ENCODE results near the gene RPL35A.
A peak's percentile ranks its signal among the peaks of the same experiment; 100 is the strongest.
"Not testable (repeated sequence)": the region's sequence is repeated elsewhere in the genome, so short reads cannot be mapped to it uniquely, and the experiment has no call there.

RPL35A gene

DNA sequence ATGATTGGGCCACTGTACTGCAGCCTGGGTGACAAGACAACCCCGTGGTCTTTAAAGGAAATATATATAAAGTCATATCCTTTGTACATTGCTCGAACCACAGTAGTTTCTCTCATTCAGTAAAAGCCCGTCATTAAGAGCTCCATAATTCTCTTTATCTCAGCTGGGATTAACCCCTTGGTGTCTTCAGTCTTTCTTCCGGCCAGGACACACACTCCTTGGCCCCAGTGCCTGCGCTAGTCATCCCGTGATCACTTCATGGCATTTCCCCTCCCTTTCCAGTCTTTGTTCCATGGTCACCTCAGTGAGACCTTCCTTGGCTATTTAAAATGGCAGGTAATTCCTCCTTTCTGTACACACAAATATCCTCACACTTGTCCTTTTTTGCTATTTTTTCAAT lies 3.3 kb downstream of the RPL35A start:
- DNase-seq: no peak

DNA sequence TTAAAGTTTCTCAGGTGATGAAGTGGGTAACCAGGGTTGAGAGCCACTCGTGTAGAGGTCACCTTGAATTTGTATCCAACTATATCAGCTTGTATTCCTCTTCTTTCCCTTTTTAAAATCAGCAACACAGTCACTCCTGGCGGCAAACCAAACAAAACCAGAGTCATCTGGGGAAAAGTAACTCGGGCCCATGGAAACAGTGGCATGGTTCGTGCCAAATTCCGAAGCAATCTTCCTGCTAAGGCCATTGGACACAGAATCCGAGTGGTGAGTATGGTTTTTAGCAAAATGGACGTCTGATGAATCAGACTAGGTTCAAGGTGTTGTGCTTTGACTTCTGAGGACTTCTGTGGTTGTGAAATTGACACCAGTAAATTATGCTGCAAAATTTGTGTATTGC lies 3.9 kb downstream of the RPL35A start:
- no peak for DNase-seq

DNA sequence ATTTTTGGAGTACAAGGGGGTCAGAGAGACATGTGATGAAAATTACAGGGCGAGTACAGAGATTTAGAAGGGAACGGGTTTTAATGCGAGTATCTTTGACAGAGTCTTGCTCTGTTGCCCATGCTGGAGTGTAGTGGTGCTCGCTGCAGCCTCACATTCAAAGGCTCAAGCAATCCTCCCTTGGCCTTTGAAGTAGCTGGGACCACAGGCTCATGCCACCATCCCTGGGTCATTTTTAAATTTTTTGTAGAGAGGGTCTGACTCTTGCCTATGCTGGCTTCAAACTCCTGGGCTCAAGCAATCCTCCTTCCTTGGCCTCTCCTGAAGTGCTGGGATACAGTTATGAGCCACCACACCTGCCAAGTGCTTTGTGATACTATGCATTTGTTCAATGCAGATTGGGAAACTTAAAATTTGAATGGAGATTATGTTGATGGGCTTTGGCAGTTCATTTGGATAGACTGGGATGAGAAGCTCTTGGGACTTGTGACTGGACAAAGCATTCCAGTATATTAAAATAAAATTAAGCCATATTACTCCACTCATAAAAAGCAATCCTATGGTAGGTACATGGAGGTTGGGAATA lies 6.0 kb downstream of the RPL35A start:
- DNase-seq: no peak

DNA sequence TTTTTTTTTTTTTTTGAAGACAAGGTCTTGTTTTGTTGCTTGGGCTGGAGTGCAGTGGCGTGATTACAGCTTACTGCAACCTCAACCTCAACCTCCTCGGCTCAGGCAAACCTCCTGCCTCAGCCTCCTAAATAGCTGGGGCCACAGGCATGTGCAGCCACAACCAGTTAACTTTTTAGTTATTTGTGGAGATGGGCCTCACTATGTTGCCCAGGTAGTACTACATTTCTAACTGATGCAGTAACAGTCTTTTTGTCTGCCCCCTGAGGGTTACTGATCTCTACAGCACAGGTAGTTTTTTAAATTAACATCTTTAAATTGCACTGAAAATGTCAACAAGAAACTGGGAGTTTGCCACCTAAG lies 6.6 kb downstream of the RPL35A start:
- DNase-seq: no peak

DNA sequence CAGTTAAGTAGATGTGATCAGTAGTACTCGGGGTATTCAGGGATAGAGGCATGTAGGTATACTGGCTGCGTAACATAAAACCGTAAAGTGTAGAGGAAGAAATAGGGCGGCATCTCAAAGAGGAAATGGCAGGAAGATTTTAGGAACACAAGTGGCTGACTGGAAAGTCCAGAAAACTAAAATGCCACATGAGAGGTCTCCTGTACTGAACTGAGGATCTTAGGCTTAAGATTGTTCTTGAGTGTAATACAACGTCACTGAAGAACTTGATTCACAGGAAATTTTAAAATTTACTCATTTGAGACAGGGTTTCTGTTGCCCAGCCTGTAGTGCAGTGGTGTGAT lies 7.8 kb downstream of the RPL35A start:
- DNase-seq: no peak

DNA sequence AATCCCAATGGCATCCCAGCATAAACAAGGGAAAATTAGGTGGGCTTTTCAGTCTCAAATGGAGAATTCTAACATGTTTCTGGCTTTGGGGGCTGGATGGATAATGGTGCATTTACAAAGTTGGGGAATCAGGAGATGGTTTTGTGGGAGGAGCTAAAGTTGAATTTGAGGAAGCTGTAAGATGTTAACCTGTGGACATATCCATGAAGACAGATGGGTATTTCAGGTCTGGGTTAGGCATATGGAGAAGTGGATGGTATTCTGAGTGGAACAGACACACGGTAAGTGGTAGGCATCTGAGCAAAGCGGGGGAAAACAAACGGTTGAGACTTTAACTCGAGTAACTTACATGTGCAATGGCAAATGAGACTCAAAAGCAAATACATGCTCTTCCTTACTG lies 8.4 kb downstream of the RPL35A start:
- DNase-seq: no peak

- DNase-seq: peak; percentile 23
Observed at GRCh38 chr3:197958848-197959247, 8.9 kb downstream of the RPL35A start.

- DNase-seq: no peak
Observed at GRCh38 chr3:197959500-197959890, 9.5 kb downstream of the RPL35A start.

DNA sequence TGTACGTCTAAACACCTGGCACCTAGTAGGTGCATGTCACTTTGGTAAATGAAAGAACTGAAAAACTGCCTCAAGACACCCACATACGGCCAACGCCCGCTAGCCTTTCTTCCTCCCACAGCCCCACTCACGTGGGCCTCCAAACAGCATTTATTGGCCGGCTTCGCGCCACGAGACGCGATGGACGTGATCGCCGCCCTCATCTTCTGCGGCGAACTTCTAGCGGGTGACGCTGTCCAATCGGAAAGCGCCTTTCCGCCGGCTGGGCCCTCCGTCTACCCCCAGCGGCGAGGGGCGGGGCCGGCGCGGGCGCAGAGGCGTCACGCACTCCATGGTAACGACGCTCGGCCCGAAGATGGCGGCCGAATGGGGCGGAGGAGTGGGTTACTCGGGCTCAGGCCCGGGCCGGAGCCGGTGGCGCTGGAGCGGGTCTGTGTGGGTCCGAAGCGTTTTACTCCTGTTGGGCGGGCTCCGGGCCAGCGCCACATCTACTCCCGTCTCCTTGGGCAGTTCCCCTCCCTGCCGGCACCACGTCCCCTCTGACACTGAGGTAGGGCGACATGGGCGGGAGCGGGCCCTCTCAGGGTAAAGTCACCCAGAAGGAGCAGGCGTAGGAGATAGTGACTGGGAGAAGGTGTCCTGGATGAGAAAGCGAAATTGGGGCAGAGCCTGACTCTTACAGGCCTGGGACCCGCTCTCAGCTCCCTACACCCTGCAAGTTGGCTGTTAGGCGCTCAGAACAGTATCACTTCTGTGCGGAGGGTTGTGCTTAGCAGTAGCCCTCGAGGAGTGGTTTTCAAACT lies 10.1 kb downstream of the RPL35A start, which contains the start of gene LMLN:
Gene LMLN, plus strand, starts transcription at position 327 of the 803 bp plus-strand sequence. Its CDS starts 29 bp downstream, at position 356.
- DNase-seq: peak; percentile 93 to 95

- DNase-seq: no peak
Observed at GRCh38 chr3:197960694-197961581, 10.9 kb downstream of the RPL35A start.

GRCh38 chr3:197961582-197961945 lies 11.6 kb downstream of the RPL35A start:
- DNase-seq: no peak

- no peak for DNase-seq
Observed at GRCh38 chr3:197963019-197963637, 13.1 kb downstream of the RPL35A start.

- not testable (repeated sequence) for DNase-seq
Observed at GRCh38 chr3:197967337-197967989, 17.5 kb downstream of the RPL35A start.

GRCh38 chr3:197970588-197970987 lies 20.6 kb downstream of the RPL35A start:
- no peak for DNase-seq

GRCh38 chr3:197974016-197974415 lies 24.0 kb downstream of the RPL35A start:
- DNase-seq: no peak

DNA sequence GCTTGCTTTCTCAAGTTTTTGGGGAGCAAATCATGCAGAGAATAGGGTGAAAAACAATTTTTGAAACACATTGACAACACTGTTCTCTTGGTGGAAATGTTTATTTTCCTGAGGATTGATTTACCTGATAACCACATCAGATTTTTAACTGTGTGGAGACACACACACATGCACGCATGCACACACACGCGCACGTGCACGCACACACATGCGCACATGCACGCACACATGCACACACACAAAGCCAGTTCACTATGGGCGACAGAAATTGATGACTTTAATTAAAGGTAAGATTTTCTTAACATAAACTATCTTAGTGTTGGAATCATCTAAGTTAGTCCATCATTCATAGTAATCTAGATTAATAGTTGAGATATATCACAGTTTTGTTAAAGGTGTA lies 25.3 kb downstream of the RPL35A start:
- DNase-seq: no peak

DNA sequence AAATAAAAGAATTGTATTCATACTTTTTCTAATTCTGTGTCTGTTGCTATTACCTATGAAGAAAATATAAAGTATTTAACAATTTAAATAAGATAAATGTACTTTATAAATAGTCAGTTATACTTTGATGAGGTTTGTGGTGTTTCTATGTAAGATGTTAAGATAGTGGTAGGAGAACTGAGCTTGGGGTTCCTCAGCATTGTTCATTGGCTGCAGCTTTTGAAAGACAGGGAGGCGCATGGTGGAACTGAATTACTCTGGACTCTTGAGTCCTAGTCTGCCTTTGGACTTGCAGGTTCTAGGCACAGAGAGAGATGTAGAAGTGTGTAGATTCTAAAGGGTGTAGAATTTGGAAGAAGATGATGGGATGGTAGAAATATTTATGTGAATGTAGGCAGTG lies 33.1 kb downstream of the RPL35A start:
- DNase-seq: no peak

DNA sequence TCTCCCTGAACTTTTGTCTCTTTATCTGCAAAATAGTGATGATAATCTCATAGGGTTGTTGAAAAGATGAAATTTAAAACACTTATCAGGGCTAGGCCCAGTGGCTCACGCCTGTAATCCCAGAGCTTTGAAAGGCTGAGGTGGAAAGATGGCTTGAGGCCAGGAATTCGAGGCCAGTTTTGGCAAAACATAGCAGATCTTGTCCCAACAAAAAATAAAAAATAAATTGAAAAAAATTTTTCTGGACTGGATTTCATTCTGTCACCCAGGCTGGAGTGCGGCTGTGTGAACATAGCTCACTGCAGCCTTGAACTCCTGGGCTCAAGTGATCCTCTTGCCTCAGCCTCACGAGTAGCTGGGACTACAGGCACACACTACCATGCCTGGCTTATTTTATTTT lies 39.7 kb downstream of the RPL35A start:
- DNase-seq: no peak

- DNase-seq: no peak
Observed at GRCh38 chr3:197994736-197995135, 44.7 kb downstream of the RPL35A start.

GRCh38 chr3:197996855-197997254 lies 46.9 kb downstream of the RPL35A start:
- DNase-seq: no peak

- no peak for DNase-seq
Observed at GRCh38 chr3:197997936-197998335, 47.9 kb downstream of the RPL35A start.
